Neuron (in vitro differentiated cells): ENCODE measurements around the gene MIEN1.
"Not testable (repeated sequence)": the region's sequence is repeated elsewhere in the genome, so short reads cannot be mapped to it uniquely, and the experiment has no call there.

Source experiments
- H2AFZ ChIP-seq: one replicate; pipeline ENCODE4 v1.6.1; 2013; ENCODE audit warnings: low read depth, mild to moderate bottlenecking, inconsistent platforms, low read length, moderate library complexity
- H3K27me3 ChIP-seq: one replicate; pipeline ENCODE4 v1.6.1; 2013; ENCODE audit warnings: low read length; ENCODE audit not compliant: insufficient read depth
- H3K36me3 ChIP-seq: one replicate; pipeline ENCODE4 v1.6.1; 2013; ENCODE audit warnings: low read length; ENCODE audit not compliant: insufficient read depth
- H3K4me1 ChIP-seq: one replicate; pipeline ENCODE4 v1.6.1; 2013; ENCODE audit warnings: low read length; ENCODE audit not compliant: insufficient read depth
- H3K4me3 ChIP-seq: 2 replicates; pipeline ENCODE4 v1.5.1; 2013; ENCODE audit warnings: mild to moderate bottlenecking, low read length, moderate library complexity
- H3K9me3 ChIP-seq: one replicate; pipeline ENCODE4 v1.6.1; 2013; ENCODE audit warnings: low read length

MIEN1 gene

GRCh38 chr17:39711851-39712250 lies 18.5 kb downstream of the MIEN1 start:
- Histone ChIP-seq H3K9me3 (no peaks in the 10 kb centered on the region), H3K4me1 (no peaks in the 10 kb centered on the region), H2AFZ (no peak overlapping the region), H3K4me3 (no peak overlapping the region), H3K36me3 (peaks cover 74% of the 10 kb centered on the region), H3K27me3 (no peaks in the 10 kb centered on the region)

- not testable (repeated sequence) for H3K9me3 ChIP-seq, H2AFZ ChIP-seq, H3K27me3 ChIP-seq, H3K4me1 ChIP-seq, H3K4me3 ChIP-seq
- H3K36me3 ChIP-seq = peaks cover 71% of the 10 kb centered on the region
These were observed 19.3 kb downstream of the MIEN1 start for GRCh38 chr17:39711071-39711470.

- H3K36me3 ChIP-seq = peaks cover 63% of the 10 kb centered on the region
- no peaks in the 10 kb centered on the region for H3K27me3 ChIP-seq
- H3K4me1 ChIP-seq = no peaks in the 10 kb centered on the region
- H2AFZ ChIP-seq = no peak overlapping the region
- no peak overlapping the region for H3K4me3 ChIP-seq
- no peaks in the 10 kb centered on the region for H3K9me3 ChIP-seq
These were observed 20.1 kb downstream of the MIEN1 start for GRCh38 chr17:39709998-39710964.

GRCh38 chr17:39709319-39709997 lies 20.9 kb downstream of the MIEN1 start:
- Histone ChIP-seq H3K9me3 (no peaks in the 10 kb centered on the region), H3K36me3 (peaks cover 62% of the 10 kb centered on the region), H3K27me3 (no peaks in the 10 kb centered on the region), H3K4me3 (no peak overlapping the region), H3K4me1 (no peaks in the 10 kb centered on the region), H2AFZ (no peak overlapping the region)

- no peaks in the 10 kb centered on the region for H3K9me3 ChIP-seq
- no peak overlapping the region for H2AFZ ChIP-seq
- peaks cover 54% of the 10 kb centered on the region for H3K36me3 ChIP-seq
- H3K4me1 ChIP-seq = peaks cover 8% of the 10 kb centered on the region
- no peaks in the 10 kb centered on the region for H3K27me3 ChIP-seq
- no peak overlapping the region for H3K4me3 ChIP-seq
These were observed 23.4 kb downstream of the MIEN1 start for GRCh38 chr17:39706921-39707337.

- Histone ChIP-seq H3K4me1 (peaks cover 13% of the 10 kb centered on the region), H3K9me3 (no peaks in the 10 kb centered on the region), H3K36me3 (peaks cover 48% of the 10 kb centered on the region), H3K4me3 (no peak overlapping the region), H3K27me3 (no peaks in the 10 kb centered on the region), H2AFZ (no peak overlapping the region)
These were observed 23.9 kb downstream of the MIEN1 start for GRCh38 chr17:39706383-39706782.

- no peaks in the 10 kb centered on the region for H3K9me3 ChIP-seq
- H3K27me3 ChIP-seq = no peaks in the 10 kb centered on the region
- peaks cover 18% of the 10 kb centered on the region for H3K4me1 ChIP-seq
- H3K36me3 ChIP-seq = peaks cover 47% of the 10 kb centered on the region
- no peak overlapping the region for H3K4me3 ChIP-seq
- H2AFZ ChIP-seq = no peak overlapping the region
These were observed 24.5 kb downstream of the MIEN1 start for GRCh38 chr17:39705786-39706348.

- H3K9me3 ChIP-seq = no peaks in the 10 kb centered on the region
- H3K36me3 ChIP-seq = peaks cover 39% of the 10 kb centered on the region
- H3K27me3 ChIP-seq = no peaks in the 10 kb centered on the region
- H2AFZ ChIP-seq = no peak overlapping the region
- no peak overlapping the region for H3K4me3 ChIP-seq
- peaks cover 21% of the 10 kb centered on the region for H3K4me1 ChIP-seq
These were observed 25.3 kb downstream of the MIEN1 start for GRCh38 chr17:39704821-39705551.

- peaks cover 28% of the 10 kb centered on the region for H3K36me3 ChIP-seq
- H3K9me3 ChIP-seq = no peaks in the 10 kb centered on the region
- H3K27me3 ChIP-seq = no peaks in the 10 kb centered on the region
- H3K4me1 ChIP-seq = peaks cover 28% of the 10 kb centered on the region
- H3K4me3 ChIP-seq = no peak overlapping the region
- H2AFZ ChIP-seq = no peak overlapping the region
These were observed 26.4 kb downstream of the MIEN1 start for GRCh38 chr17:39703913-39704312.

GRCh38 chr17:39702901-39703893 lies 27.1 kb downstream of the MIEN1 start:
- peaks cover 22% of the 10 kb centered on the region for H3K36me3 ChIP-seq
- no peak overlapping the region for H3K4me3 ChIP-seq
- H3K27me3 ChIP-seq = no peaks in the 10 kb centered on the region
- peaks cover 28% of the 10 kb centered on the region for H3K4me1 ChIP-seq
- no peak overlapping the region for H2AFZ ChIP-seq
- no peaks in the 10 kb centered on the region for H3K9me3 ChIP-seq

GRCh38 chr17:39701784-39702422 lies 28.4 kb downstream of the MIEN1 start:
- Histone ChIP-seq H3K4me3 (peak overlapping the region; percentile 77), H2AFZ (no peak overlapping the region), H3K9me3 (no peaks in the 10 kb centered on the region), H3K4me1 (peaks cover 28% of the 10 kb centered on the region), H3K27me3 (no peaks in the 10 kb centered on the region), H3K36me3 (peaks cover 11% of the 10 kb centered on the region)
